Endothelial cell of umbilical vein (primary cell): ENCODE data around the gene CBX5. TPM values are rescaled to one million over a fixed set of nuclear protein-coding genes. Genes with fewer than 3 reads are reported as not detected.

Source experiments
- BruUV-seq: library from RNA; stranded (reverse); fragments of 400-500 nt; replicated peaks from 2 replicates; lab custom pipeline; 2021; lab: Mats Ljungman, UMichigan
- CTCF ChIA-PET: fragments of 300-600, 350-600 bp; sonication (Branson Sonifier 250); formaldehyde crosslinking; loops from one replicate; lab custom pipeline; 2021; ENCODE audit warnings: antibody characterized with exemption, inconsistent platforms; lab: Charles Lee
- POLR2A ChIA-PET: fragments of 300-600, 350-600 bp; sonication (Branson Sonifier 250); formaldehyde crosslinking; loops from one replicate; lab custom pipeline; 2021; ENCODE audit warnings: antibody characterized with exemption, inconsistent platforms; lab: Charles Lee
- DNase-seq: peaks from one replicate; pipeline ENCODE4 v3.0.0-alpha.2; 2011; ENCODE audit warnings: low read depth, low spot score
- FAIRE-seq: peaks from 2 replicates; lab custom pipeline; 2011; peaks lifted over from hg19 to GRCh38; lab: Jason Lieb, UNC
- H2AFZ ChIP-seq: 2 replicates; pipeline ENCODE4 v1.6.0; 2012; ENCODE audit warnings: low read depth, low read length, control low read depth, inconsistent platforms
- H3K27ac ChIP-seq: 2 replicates; pipeline ENCODE4 v1.5.1; 2011; ENCODE audit warnings: low read depth, mild to moderate bottlenecking, control low read depth, low read length, moderate library complexity; ENCODE audit not compliant: insufficient read depth
- H3K27me3 ChIP-seq, 2 experiments: 2 replicates each; pipeline versions ENCODE4 v1.6.0 to v1.6.1; 2011; ENCODE audit warnings: low read length in 2 of 2, mixed read lengths in 1 of 2; ENCODE audit not compliant: control insufficient read depth in 2 of 2, insufficient read depth in 2 of 2
- H3K36me3 ChIP-seq, 2 experiments: 2 replicates in 1 of 2; 3 replicates in 1 of 2; pipeline ENCODE4 v1.5.1; 2011; ENCODE audit warnings: low read length in 2 of 2, mild to moderate bottlenecking in 1 of 2, moderate library complexity in 1 of 2; ENCODE audit not compliant: control insufficient read depth in 2 of 2, insufficient read depth in 2 of 2; ENCODE audit errors: extremely low read depth in 1 of 2
- H3K4me1 ChIP-seq: 3 replicates; pipeline ENCODE4 v1.5.1; 2011; ENCODE audit warnings: mild to moderate bottlenecking, low read length; ENCODE audit not compliant: control insufficient read depth, insufficient read depth; ENCODE audit errors: extremely low read depth
- H3K4me2 ChIP-seq: 2 replicates; pipeline ENCODE4 v1.6.1; 2011; ENCODE audit warnings: low read length, control low read depth, mixed read lengths; ENCODE audit not compliant: insufficient read depth
- H3K4me3 ChIP-seq, 3 experiments: fragments of 200-600 bp in 1 of 3; sonication (generic), shearing (Covaris generic) in 1 of 3; replicated peaks in 1 of 3; 2 replicates each; pipeline ENCODE4 v1.5.1; 2011 to 2016; ENCODE audit warnings: control low read depth in 3 of 3, low read length in 3 of 3, mild to moderate bottlenecking in 2 of 3, inconsistent platforms in 1 of 3, low read depth in 1 of 3, moderate library complexity in 1 of 3; ENCODE audit not compliant: insufficient read depth in 1 of 3
- H3K79me2 ChIP-seq: 2 replicates; pipeline ENCODE4 v1.6.0; 2012; ENCODE audit warnings: low read length, inconsistent platforms; ENCODE audit not compliant: control insufficient read depth, insufficient read depth
- H3K9ac ChIP-seq: replicated peaks from 2 replicates; pipeline ENCODE3; 2011; ENCODE audit warnings: low read length, control low read depth; ENCODE audit not compliant: insufficient read depth; ENCODE audit errors: extremely low read depth
- H3K9me1 ChIP-seq: replicated peaks from 3 replicates; pipeline ENCODE4 v1.6.0; 2011; ENCODE audit warnings: mild to moderate bottlenecking, low read length; ENCODE audit not compliant: control insufficient read depth, insufficient read depth; ENCODE audit errors: extremely low read depth
- H3K9me3 ChIP-seq: replicated peaks from 2 replicates; pipeline ENCODE4 v1.5.1; 2012; ENCODE audit warnings: low read length, inconsistent platforms; ENCODE audit not compliant: control insufficient read depth, insufficient read depth
- H4K20me1 ChIP-seq: replicated peaks from 2 replicates; pipeline ENCODE3; 2011; ENCODE audit warnings: mild to moderate bottlenecking, low read length; ENCODE audit not compliant: control insufficient read depth, insufficient read depth; ENCODE audit errors: extremely low read depth
- EZH2 ChIP-seq: IDR thresholded peaks from 2 replicates; pipeline ENCODE4 v1.6.1; 2012; ENCODE audit warnings: borderline replicate concordance, low read depth, mild to moderate bottlenecking, moderate library complexity, low read length, inconsistent platforms; ENCODE audit not compliant: severe bottlenecking
- FOS ChIP-seq: IDR thresholded peaks from 2 replicates; pipeline ENCODE4 v1.6.1; 2011; ENCODE audit warnings: mild to moderate bottlenecking, low read length, moderate library complexity, borderline replicate concordance; ENCODE audit not compliant: insufficient read depth
- GATA2 ChIP-seq: IDR thresholded peaks from 2 replicates; pipeline ENCODE4 v1.7.0; 2011; ENCODE audit warnings: low read depth, mild to moderate bottlenecking, moderate library complexity, mixed read lengths, low read length; ENCODE audit not compliant: insufficient read length, insufficient read depth
- JUN ChIP-seq: IDR thresholded peaks from 2 replicates; pipeline ENCODE4 v1.6.1; 2011; ENCODE audit warnings: borderline replicate concordance, low read depth; ENCODE audit not compliant: insufficient read length, insufficient read depth
- MYC ChIP-seq: IDR thresholded peaks from one replicate; pipeline ENCODE4 v1.6.1; 2011; ENCODE audit warnings: mild to moderate bottlenecking, low read depth, low read length
- POLR2AphosphoS5 ChIP-seq: IDR thresholded peaks from 2 replicates; pipeline ENCODE4 v1.6.1; 2012; ENCODE audit warnings: low read depth, mild to moderate bottlenecking, control low read depth, low read length, moderate library complexity; ENCODE audit not compliant: insufficient read depth
- dilution Hi-C: fragments of 300-500 bp; cut with MboI; formaldehyde crosslinking; loops from one replicate; pipeline ENCODE4 v1.15.0; 2019; ENCODE audit warnings: low sequenced_read_pairs; ENCODE audit not compliant: extremely low pct_ligation_motif_present
- intact Hi-C: fragments of 100-400 bp; cut with micrococcal nuclease; formaldehyde crosslinking; loops from one replicate; pipeline ENCODE4 v1.10.0; 2022
- polyA plus RNA-seq, 4 experiments: library from polyadenylated mRNA; depleted of rRNA in 3 of 4; stranded (reverse) in 3 of 4; unstranded in 1 of 4; fragments of >200 nt; gene quantifications; 2 replicates each; pipeline versions ENCODE4 v1.2.1 to v1.2.3, GENCODE V29; 2011 to 2012; ENCODE audit warnings: missing spikeins in 1 of 4
- total RNA-seq: library from RNA; stranded (reverse); gene quantifications from 2 replicates; pipeline ENCODE4 v1.2.3, GENCODE V29; 2021
- TF ChIP-seq, protein P1 (sequence below), 2 donors: IDR thresholded peaks; 1 replicate in 1 of 2; 2 replicates in 1 of 2; pipeline ENCODE4 v1.5.1; 2011; ENCODE audit warnings: low read length in 2 of 2, mild to moderate bottlenecking in 2 of 2, moderate library complexity in 2 of 2, control low read depth in 1 of 2, inconsistent platforms in 1 of 2, low read depth in 1 of 2; ENCODE audit not compliant: insufficient read depth in 1 of 2; ENCODE audit errors: extremely low read depth in 1 of 2
- TF ChIP-seq, protein P2 (sequence below): IDR thresholded peaks from 2 replicates; pipeline ENCODE4 v1.6.1; 2011; ENCODE audit not compliant: insufficient read depth, insufficient read length

The CBX5 gene
- total and polyA plus RNA-seq, 2 donors (not counting 3 experiments of a cell fraction or from before 2014, with no cell fraction given): 22.8 to 111 TPM

- intact Hi-C loops: no loop called here
- H2AFZ ChIP-seq: no peak overlapping the region
- dilution Hi-C loops: no loop called here
- no peaks in the 10 kb centered on the region for H3K9me1 ChIP-seq
- H3K27me3 ChIP-seq: no peaks in the 10 kb centered on the region
- TF ChIP-seq GATA2: peak; percentile 27
- TF ChIP-seq, protein P1, sequence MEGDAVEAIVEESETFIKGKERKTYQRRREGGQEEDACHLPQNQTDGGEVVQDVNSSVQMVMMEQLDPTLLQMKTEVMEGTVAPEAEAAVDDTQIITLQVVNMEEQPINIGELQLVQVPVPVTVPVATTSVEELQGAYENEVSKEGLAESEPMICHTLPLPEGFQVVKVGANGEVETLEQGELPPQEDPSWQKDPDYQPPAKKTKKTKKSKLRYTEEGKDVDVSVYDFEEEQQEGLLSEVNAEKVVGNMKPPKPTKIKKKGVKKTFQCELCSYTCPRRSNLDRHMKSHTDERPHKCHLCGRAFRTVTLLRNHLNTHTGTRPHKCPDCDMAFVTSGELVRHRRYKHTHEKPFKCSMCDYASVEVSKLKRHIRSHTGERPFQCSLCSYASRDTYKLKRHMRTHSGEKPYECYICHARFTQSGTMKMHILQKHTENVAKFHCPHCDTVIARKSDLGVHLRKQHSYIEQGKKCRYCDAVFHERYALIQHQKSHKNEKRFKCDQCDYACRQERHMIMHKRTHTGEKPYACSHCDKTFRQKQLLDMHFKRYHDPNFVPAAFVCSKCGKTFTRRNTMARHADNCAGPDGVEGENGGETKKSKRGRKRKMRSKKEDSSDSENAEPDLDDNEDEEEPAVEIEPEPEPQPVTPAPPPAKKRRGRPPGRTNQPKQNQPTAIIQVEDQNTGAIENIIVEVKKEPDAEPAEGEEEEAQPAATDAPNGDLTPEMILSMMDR (IDR thresholded peaks at IDR 0.05; ENCODE audit: extremely low read depth in 1 of 2, insufficient read depth in 1 of 2, low read depth in 1 of 2, low read length in 2 of 2): no peak
- H3K9ac ChIP-seq: no peak overlapping the region
- CTCF ChIA-PET: interaction anchor here (0.9 kb wide), 1 partner anchor 10 kb away, joined by 3 read pairs; no protein-coding TSS in a partner anchor
- peak overlapping the region; percentile 32 for H3K27ac ChIP-seq
- H3K9me3 ChIP-seq: no peaks in the 10 kb centered on the region
- no peaks in the 10 kb centered on the region for H4K20me1 ChIP-seq
- BruUV-seq: no TSS peak
- DNase-seq: peak; percentile 45
- H3K4me1 ChIP-seq: peaks cover 20% of the 10 kb centered on the region
- peak; percentile 73 for FAIRE-seq
- peak overlapping the region; percentile 56 for H3K4me2 ChIP-seq
- POLR2A ChIA-PET: no interaction called here
- H3K36me3 ChIP-seq: no peaks in the 10 kb centered on the region
- H3K79me2 ChIP-seq: no peaks in the 10 kb centered on the region
- no peak overlapping the region for H3K4me3 ChIP-seq
These were observed 49.4 kb downstream of the CBX5 start for GRCh38 chr12:54230555-54230954.

GRCh38 chr12:54229624-54230212 is 50.2 kb downstream of the CBX5 start:
- Histone ChIP-seq H3K9me3 (no peaks in the 10 kb centered on the region), H4K20me1 (no peaks in the 10 kb centered on the region), H3K9me1 (no peaks in the 10 kb centered on the region), H2AFZ (peak overlapping the region; percentile 6), H3K27ac (peak overlapping the region; percentile 32), H3K4me2 (peak overlapping the region; percentile 56), H3K9ac (peak overlapping the region; percentile 7), H3K4me3 (no peak overlapping the region), H3K79me2 (no peaks in the 10 kb centered on the region), H3K36me3 (no peaks in the 10 kb centered on the region), H3K27me3 (no peaks in the 10 kb centered on the region), H3K4me1 (peaks cover 20% of the 10 kb centered on the region)
- DNase-seq (peak; percentile 74), FAIRE-seq (peak; percentile 95)
- intact Hi-C loops: no loop called here
- CTCF ChIA-PET: interaction anchor here (0.9 to 2.8 kb wide), 13 partner anchors 10 to 224 kb away, joined by 3 to 15 read pairs (median 4); partner anchors contain the start of gene COPZ1
- TF ChIP-seq MYC: no peak
- no peak for TF ChIP-seq EZH2
- no peak for TF ChIP-seq GATA2
- TF ChIP-seq, protein P2, sequence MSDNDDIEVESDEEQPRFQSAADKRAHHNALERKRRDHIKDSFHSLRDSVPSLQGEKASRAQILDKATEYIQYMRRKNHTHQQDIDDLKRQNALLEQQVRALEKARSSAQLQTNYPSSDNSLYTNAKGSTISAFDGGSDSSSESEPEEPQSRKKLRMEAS: no peak
- peak; percentile 86 for TF ChIP-seq FOS
- peak; percentile 85 for TF ChIP-seq JUN
- TF ChIP-seq, protein P1 (IDR thresholded peaks at IDR 0.05; ENCODE audit: extremely low read depth in 1 of 2, insufficient read depth in 1 of 2, low read depth in 1 of 2, low read length in 2 of 2): no peak
- TF ChIP-seq POLR2AphosphoS5: peak; percentile 38
- dilution Hi-C loops: no loop called here
- POLR2A ChIA-PET: interaction anchor here (1.0 kb wide), 1 partner anchor 11 kb away, joined by 3 read pairs; no protein-coding TSS in a partner anchor
- no TSS peak for BruUV-seq
